HepG2 (cell line): ENCODE results near the gene CPN1. TPM values are rescaled to one million over a fixed set of nuclear protein-coding genes. Genes with fewer than 3 reads are reported as not detected.

ENCODE experiments used
- ATAC-seq: fragments of 200-7000 bp; cut with Tn5 transposase; 3 replicates; pipeline ENCODE4 v1.9.1; 2020; ENCODE audit warnings: mild to moderate bottlenecking, moderate library complexity
- BruUV-seq: library from RNA; stranded (reverse); fragments of 400-500 nt; replicated peaks from 2 replicates; lab custom pipeline; 2021; lab: Mats Ljungman, UMichigan
- CTCF ChIA-PET: fragments of 300-600 bp; formaldehyde crosslinking; extraction: SDS; loops from one replicate; lab custom pipeline; 2021; ENCODE audit warnings: low total read pairs, inconsistent platforms, low intra/inter-chr PET ratio; lab: Yijun Ruan, JAX
- POLR2A ChIA-PET: fragments of 350-600 bp; sonication (Branson Sonifier 250); formaldehyde crosslinking; loops from one replicate; lab custom pipeline; 2020; ENCODE audit warnings: antibody characterized with exemption, inconsistent platforms; lab: Yijun Ruan, JAX
- DNase-seq: peaks from one replicate; pipeline ENCODE4 v3.0.0-alpha.2; 2015; ENCODE audit warnings: low spot score
- FAIRE-seq: peaks from 3 replicates; lab custom pipeline; 2011; peaks lifted over from hg19 to GRCh38; lab: Jason Lieb, UNC
- H2AFZ ChIP-seq: one replicate; pipeline ENCODE4 v1.6.1; 2011; ENCODE audit warnings: low read length, inconsistent platforms
- H3K27ac ChIP-seq: fragments of 300-600 bp; 3 replicates; pipeline ENCODE4 v1.8.0; 2011; ENCODE audit warnings: mixed run types, mild to moderate bottlenecking, mixed read lengths, low read length, inconsistent platforms; ENCODE audit not compliant: insufficient read depth; ENCODE audit errors: extremely low read length
- H3K27me3 ChIP-seq, 2 experiments: fragments of 200-600 bp in 1 of 2; 2 replicates in 1 of 2; 3 replicates in 1 of 2; pipeline versions ENCODE4 v1.6.0 to v1.8.0; 2011; ENCODE audit warnings: low read length in 2 of 2, mild to moderate bottlenecking in 2 of 2, moderate library complexity in 2 of 2, inconsistent platforms in 1 of 2; ENCODE audit not compliant: insufficient read depth in 2 of 2, control insufficient read depth in 1 of 2
- H3K36me3 ChIP-seq, 2 experiments: fragments of 200-600 bp in 1 of 2; replicated peaks in 1 of 2; 2 replicates in 1 of 2; 3 replicates in 1 of 2; pipeline versions ENCODE4 v1.5.1 to v1.8.0; 2011; ENCODE audit warnings: low read length in 2 of 2, inconsistent platforms in 1 of 2; ENCODE audit not compliant: insufficient read depth in 2 of 2, control insufficient read depth in 1 of 2
- H3K4me1 ChIP-seq: 2 replicates; pipeline ENCODE4 v1.5.1; 2012; ENCODE audit warnings: low read length, inconsistent platforms; ENCODE audit not compliant: insufficient read depth
- H3K4me2 ChIP-seq: 2 replicates; pipeline ENCODE4 v1.6.0; 2011; ENCODE audit warnings: low read depth, low read length, inconsistent platforms
- H3K4me3 ChIP-seq, 3 experiments: fragments of 200-600 bp in 1 of 3; sonication (generic), shearing (Covaris generic) in 1 of 3; replicated peaks in 1 of 3; 2 replicates each; pipeline ENCODE4 v1.5.1; 2011 to 2016; ENCODE audit warnings: low read length in 3 of 3, inconsistent platforms in 2 of 3, low read depth in 2 of 3, mild to moderate bottlenecking in 2 of 3, control low read depth in 1 of 3, mixed read lengths in 1 of 3; ENCODE audit not compliant: insufficient read depth in 1 of 3
- H3K79me2 ChIP-seq: one replicate; pipeline ENCODE4 v1.6.1; 2011; ENCODE audit warnings: low read length, inconsistent platforms; ENCODE audit not compliant: insufficient read depth
- H3K9ac ChIP-seq: 2 replicates; pipeline ENCODE4 v1.6.0; 2011; ENCODE audit warnings: mild to moderate bottlenecking, low read depth, low read length, inconsistent platforms; ENCODE audit not compliant: insufficient read depth
- H3K9me3 ChIP-seq: 2 replicates; pipeline ENCODE4 v1.5.1; 2012; ENCODE audit warnings: mild to moderate bottlenecking, low read length
- H4K20me1 ChIP-seq: 2 replicates; pipeline ENCODE4 v1.6.0; 2011; ENCODE audit warnings: inconsistent platforms, mild to moderate bottlenecking, low read length, moderate library complexity; ENCODE audit not compliant: insufficient read depth
- CAMTA2 ChIP-seq: sonication (generic); formaldehyde crosslinking; IDR thresholded peaks from 2 replicates; pipeline ENCODE4 v1.4.0; 2020; ENCODE audit warnings: mild to moderate bottlenecking, missing genetic modification reagents, borderline replicate concordance
- CCAR2 ChIP-seq: fragments of 200-400 bp; formaldehyde crosslinking; optimal IDR thresholded peaks from 2 replicates; pipeline ENCODE3; 2018; ENCODE audit warnings: low read depth, mild to moderate bottlenecking, low read length, moderate library complexity
- GLMP ChIP-seq: sonication (generic); formaldehyde crosslinking; IDR thresholded peaks from 2 replicates; pipeline ENCODE4 v1.9.0; 2021; ENCODE audit warnings: missing genetic modification reagents, mild to moderate bottlenecking, borderline replicate concordance
- NR2C2 ChIP-seq: sonication (generic); formaldehyde crosslinking; IDR thresholded peaks from 2 replicates; pipeline ENCODE4 v1.4.0; 2020; ENCODE audit warnings: missing genetic modification reagents, mild to moderate bottlenecking, moderate library complexity, borderline replicate concordance
- SAP130 ChIP-seq: IDR thresholded peaks from 2 replicates; pipeline ENCODE4 v1.6.1; 2016; ENCODE audit warnings: low read depth
- TAF15 ChIP-seq: fragments of 200-400 bp; formaldehyde crosslinking; IDR thresholded peaks from one replicate; pipeline ENCODE4 v1.6.1; 2018; ENCODE audit warnings: mild to moderate bottlenecking, low read depth, low read length; ENCODE audit not compliant: poor library complexity, severe bottlenecking
- TARDBP ChIP-seq: sonication (generic); formaldehyde crosslinking; IDR thresholded peaks from 2 replicates; pipeline ENCODE4 v1.8.0; 2022; ENCODE audit warnings: mild to moderate bottlenecking, missing genetic modification reagents
- ZBTB42 ChIP-seq: sonication (generic); formaldehyde crosslinking; IDR thresholded peaks from 2 replicates; pipeline ENCODE4 v1.5.0; 2020; ENCODE audit warnings: mild to moderate bottlenecking, missing genetic modification reagents
- ZNF256 ChIP-seq: sonication (generic); formaldehyde crosslinking; conservative IDR thresholded peaks from 2 replicates; pipeline ENCODE4 v1.4.0; 2020; ENCODE audit warnings: missing genetic modification reagents
- ZNF800 ChIP-seq: sonication (generic); formaldehyde crosslinking; IDR thresholded peaks from 2 replicates; pipeline ENCODE4 v1.4.0; 2020; ENCODE audit warnings: missing genetic modification reagents
- WGBS: methylation state at CpG from one replicate; pipeline ENCODE4 v1.1.6; 2017; ENCODE audit warnings: low lambda C conversion rate; 5-methylcytosine and 5-hydroxymethylcytosine counted together
- in situ Hi-C: cut with HindIII; loops from 2 replicates; pipeline ENCODE4 v1.10.0; 2017; ENCODE audit warnings: low pct_unique_long_range_greater_than_20kb; ENCODE audit not compliant: extremely low pct_ligation_motif_present
- intact Hi-C: fragments of 100-400 bp; cut with micrococcal nuclease; formaldehyde crosslinking; loops from one replicate; pipeline ENCODE4 v1.10.0; 2022; ENCODE audit not compliant: unreplicated experiment
- polyA plus RNA-seq, 8 experiments: library from polyadenylated mRNA; depleted of rRNA in 3 of 8; stranded (reverse) in 7 of 8; unstranded in 1 of 8; fragments of >200 nt; fragmentation: Illumina TruSeq in 4 of 8; extraction: Trizol in 4 of 8; gene quantifications; 2 replicates each; pipeline versions ENCODE4 v1.2.1 to v1.2.3, GENCODE V29; 2011 to 2016; ENCODE audit warnings: low read depth in 4 of 8, missing spikeins in 1 of 8, mixed read lengths in 1 of 8; ENCODE audit not compliant: insufficient read depth in 1 of 8
- total RNA-seq, 5 experiments: library from RNA; depleted of rRNA; stranded (reverse); fragments of >200 nt; fragmentation: Illumina TruSeq; extraction: Trizol; gene quantifications; 2 replicates each; pipeline ENCODE4 v1.2.3, GENCODE V29; 2016; ENCODE audit warnings: low read depth in 1 of 5

The CPN1 gene
- total and polyA plus RNA-seq, 2 of the 13 experiments (the other 11 are each of a cell fraction or from before 2014, with no cell fraction given), result 17.3 to 35.1 TPM

GRCh38 chr10:99999319-100000108 is 82.2 kb downstream of the CPN1 start:
- no peak for ATAC-seq

More at GRCh38 chr10:99999319-100000108, 82.2 kb downstream of the CPN1 start:
- ChIA-PET POLR2A (no interaction called here), CTCF (no interaction called here)
- no peaks in the 10 kb centered on the region for H4K20me1 ChIP-seq
- peaks cover 29% of the 10 kb centered on the region for H3K79me2 ChIP-seq
- TF ChIP-seq ZNF800 (CRISPR knock-in tag) (no peak), ZBTB42 (CRISPR knock-in tag) (no peak), CCAR2 (no peak), TARDBP (no peak), CAMTA2 (CRISPR knock-in tag) (no peak), NR2C2 (CRISPR knock-in tag) (no peak), SAP130 (no peak), ZNF256 (CRISPR knock-in tag) (no peak), GLMP (CRISPR knock-in tag) (no peak), TAF15 (no peak)
- H2AFZ ChIP-seq, result no peak overlapping the region
- H3K36me3 ChIP-seq, result no peaks in the 10 kb centered on the region
- H3K9me3 ChIP-seq, result no peaks in the 10 kb centered on the region
- no peaks in the 10 kb centered on the region for H3K27me3 ChIP-seq
- no peak overlapping the region for H3K4me2 ChIP-seq
- H3K27ac ChIP-seq, result no peak overlapping the region
- no peak overlapping the region for H3K9ac ChIP-seq
- WGBS, result 98% methylated on average over 8 of the region's 8 CpGs
- no peak overlapping the region for H3K4me3 ChIP-seq
- DNase-seq (no peak), FAIRE-seq (no peak)
- BruUV-seq, result no TSS peak
- intact Hi-C loops (no loop called here), in situ Hi-C loops (no loop called here)
- peaks cover 9% of the 10 kb centered on the region for H3K4me1 ChIP-seq
